OCI-LY7 (cell line): Measurements from ENCODE around the gene PDE9A. TPM values are rescaled to one million over a fixed set of nuclear protein-coding genes. Genes with fewer than 3 reads are reported as not detected.

Source experiments
- BruUV-seq: library from RNA; stranded (reverse); fragments of 400-500 nt; replicated peaks from 2 replicates; lab custom pipeline; 2021; lab: Mats Ljungman, UMichigan
- CTCF ChIA-PET: fragments of 300-600 bp; sonication (Branson Sonifier 250); formaldehyde crosslinking; loops from one replicate; lab custom pipeline; 2022; ENCODE audit warnings: antibody characterized with exemption; ENCODE audit not compliant: unreplicated experiment; lab: Charles Lee
- POLR2A ChIA-PET: fragments of 300-600 bp; sonication (Branson Sonifier 250); formaldehyde crosslinking; loops from one replicate; lab custom pipeline; 2022; ENCODE audit warnings: antibody characterized with exemption; lab: Charles Lee
- DNase-seq: peaks from one replicate; pipeline ENCODE4 v3.0.0-alpha.2; 2015; ENCODE audit warnings: low spot score
- H2AFZ ChIP-seq: fragments of 200-600 bp; sonication (generic), shearing (Covaris generic); 2 replicates; pipeline ENCODE4 v1.6.1; 2014; ENCODE audit warnings: mild to moderate bottlenecking, antibody characterized with exemption, low read length, moderate library complexity
- H3K27ac ChIP-seq: fragments of 200-600 bp; sonication (generic); 2 replicates; pipeline ENCODE4 v1.5.1; 2014; ENCODE audit warnings: mixed run types, low read depth, mild to moderate bottlenecking, moderate library complexity, low read length, inconsistent platforms; ENCODE audit not compliant: poor library complexity, severe bottlenecking
- H3K36me3 ChIP-seq: fragments of 200-600 bp; sonication (generic); 2 replicates; pipeline ENCODE4 v1.6.1; 2014; ENCODE audit warnings: mild to moderate bottlenecking, antibody characterized with exemption, low read length, moderate library complexity, mixed read lengths; ENCODE audit not compliant: insufficient read depth
- H3K4me1 ChIP-seq: fragments of 200-600 bp; sonication (generic); 2 replicates; pipeline ENCODE4 v1.5.1; 2014; ENCODE audit warnings: mild to moderate bottlenecking, low read length; ENCODE audit not compliant: insufficient read depth, poor library complexity, severe bottlenecking
- H3K4me2 ChIP-seq: fragments of 200-600 bp; sonication (generic); 2 replicates; pipeline ENCODE4 v1.6.1; 2014; ENCODE audit warnings: mild to moderate bottlenecking, low read length
- H3K4me3 ChIP-seq: fragments of 200-600 bp; sonication (generic); 2 replicates; pipeline ENCODE4 v1.5.1; 2014; ENCODE audit warnings: mild to moderate bottlenecking, low read depth, low read length; ENCODE audit not compliant: poor library complexity, severe bottlenecking
- H3K79me2 ChIP-seq: fragments of 200-600 bp; sonication (generic); 2 replicates; pipeline ENCODE4 v1.6.1; 2016; ENCODE audit warnings: low read depth, mild to moderate bottlenecking, low read length, moderate library complexity, mixed read lengths; ENCODE audit not compliant: insufficient read depth
- H3K9me2 ChIP-seq: fragments of 200-600 bp; sonication (generic); 2 replicates; pipeline ENCODE4 v1.6.1; 2016; ENCODE audit warnings: mild to moderate bottlenecking, low read length, mixed read lengths; ENCODE audit not compliant: insufficient read depth
- H3K9me3 ChIP-seq: fragments of 200-600 bp; sonication (generic); 2 replicates; pipeline ENCODE4 v1.6.1; 2014; ENCODE audit warnings: mild to moderate bottlenecking, mixed run types, low read length, mixed read lengths
- H4K20me1 ChIP-seq: fragments of 200-600 bp; sonication (generic); 2 replicates; pipeline ENCODE4 v1.6.1; 2014; ENCODE audit warnings: mild to moderate bottlenecking, antibody characterized with exemption, low read length, moderate library complexity, mixed read lengths; ENCODE audit not compliant: insufficient read depth
- CTCF ChIP-seq: fragments of 200-600 bp; sonication (generic); conservative IDR thresholded peaks from 2 replicates; pipeline ENCODE4 v1.5.1; 2014; ENCODE audit warnings: mild to moderate bottlenecking, antibody characterized with exemption, low read length, moderate library complexity, mixed read lengths
- EZH2phosphoT487 ChIP-seq: fragments of 200-600 bp; sonication (generic); IDR thresholded peaks from 2 replicates; pipeline ENCODE4 v1.6.1; 2018; ENCODE audit warnings: low read depth, borderline replicate concordance, mild to moderate bottlenecking, mixed run types, antibody characterized with exemption, low read length, moderate library complexity, mixed read lengths
- intact Hi-C: fragments of 100-400 bp; cut with micrococcal nuclease; formaldehyde crosslinking; loops from one replicate; pipeline ENCODE4 v1.10.0; 2022; ENCODE audit not compliant: unreplicated experiment
- total RNA-seq, 2 experiments: library from RNA; depleted of rRNA in 1 of 2; stranded (reverse); fragments of >200 nt in 1 of 2; shearing (Covaris generic) in 1 of 2; gene quantifications; 2 replicates each; pipeline ENCODE4 v1.2.3, GENCODE V29; 2014 to 2022

PDE9A gene
- total RNA-seq, 2 experiments from 2014 or later, result 11.4 to 22.4 TPM

DNA sequence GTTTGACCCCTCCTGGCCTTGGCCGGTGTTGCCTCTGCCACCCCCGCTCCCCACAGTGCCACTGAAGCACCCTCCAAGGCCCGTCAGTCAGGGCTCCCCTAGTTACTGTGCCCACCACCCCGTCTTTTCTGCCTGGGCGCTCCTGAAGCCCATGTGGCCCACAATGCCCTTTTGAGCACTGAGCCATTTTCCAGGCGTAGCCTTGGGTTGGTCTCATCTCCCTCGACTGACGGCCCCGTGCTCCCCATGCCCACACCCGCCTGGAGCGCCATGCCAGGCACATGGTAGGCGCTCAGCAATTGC is 118.0 kb downstream of the PDE9A start:
- no peaks in the 10 kb centered on the region for H3K79me2 ChIP-seq
- no peak overlapping the region for H3K27ac ChIP-seq
- no peaks in the 10 kb centered on the region for H3K9me2 ChIP-seq
- no peak overlapping the region for H3K4me2 ChIP-seq
- H3K4me1 ChIP-seq, result no peaks in the 10 kb centered on the region
- CTCF ChIA-PET, result no interaction called here
- TF ChIP-seq CTCF, result no peak
- no peak for TF ChIP-seq EZH2phosphoT487
- POLR2A ChIA-PET, result no interaction called here
- no peak overlapping the region for H3K4me3 ChIP-seq
- H2AFZ ChIP-seq, result no peak overlapping the region
- no peaks in the 10 kb centered on the region for H3K9me3 ChIP-seq
- no peaks in the 10 kb centered on the region for H4K20me1 ChIP-seq
- intact Hi-C loops, result no loop called here
- no peak for DNase-seq
- H3K36me3 ChIP-seq, result 0 out of 2 replicates have a peak, but pooled peaks cover 10% of the 10 kb centered on the region
- no TSS peak for BruUV-seq

- Histone ChIP-seq H3K4me1 (no peaks in the 10 kb centered on the region), H3K9me3 (no peaks in the 10 kb centered on the region), H3K79me2 (no peaks in the 10 kb centered on the region), H3K4me3 (no peak overlapping the region), H3K9me2 (no peaks in the 10 kb centered on the region), H2AFZ (no peak overlapping the region), H4K20me1 (no peaks in the 10 kb centered on the region), H3K27ac (no peak overlapping the region), H3K4me2 (no peak overlapping the region), H3K36me3 (no peaks in the 10 kb centered on the region)
- intact Hi-C loops, result no loop called here
- ChIA-PET CTCF (no interaction called here), POLR2A (no interaction called here)
- DNase-seq, result no peak
- BruUV-seq, result no TSS peak
- TF ChIP-seq EZH2phosphoT487 (no peak), CTCF (no peak)
Measured at GRCh38 chr21:42775123-42775522, 121.7 kb downstream of the PDE9A start.

GRCh38 chr21:42775891-42776290 is 122.5 kb downstream of the PDE9A start:
- intact Hi-C loops, result no loop called here
- BruUV-seq, result no TSS peak
- Histone ChIP-seq H3K36me3 (no peaks in the 10 kb centered on the region), H3K27ac (no peak overlapping the region), H3K4me2 (no peak overlapping the region), H3K4me3 (no peak overlapping the region), H3K4me1 (no peaks in the 10 kb centered on the region), H4K20me1 (no peaks in the 10 kb centered on the region), H3K9me2 (no peaks in the 10 kb centered on the region), H3K9me3 (no peaks in the 10 kb centered on the region), H2AFZ (no peak overlapping the region), H3K79me2 (no peaks in the 10 kb centered on the region)
- DNase-seq, result no peak
- ChIA-PET POLR2A (no interaction called here), CTCF (no interaction called here)
- TF ChIP-seq CTCF (no peak), EZH2phosphoT487 (no peak)
